HUES64 (cell line): ENCODE measurements around the gene TNN.

Experiments
- H3K27ac ChIP-seq: 2 replicates; pipeline ENCODE4 v1.7.0; 2013; ENCODE audit warnings: low read depth, low read length, inconsistent platforms
- H3K27me3 ChIP-seq: 2 replicates; pipeline ENCODE4 v1.6.1; 2013; ENCODE audit warnings: mild to moderate bottlenecking, low read length; ENCODE audit not compliant: insufficient read depth
- H3K36me3 ChIP-seq: 2 replicates; pipeline ENCODE4 v1.6.1; 2013; ENCODE audit warnings: mild to moderate bottlenecking, low read length; ENCODE audit not compliant: insufficient read depth
- H3K4me1 ChIP-seq: 2 replicates; pipeline ENCODE4 v1.6.1; 2013; ENCODE audit warnings: mild to moderate bottlenecking, low read length, moderate library complexity; ENCODE audit not compliant: insufficient read depth
- H3K4me3 ChIP-seq: 2 replicates; pipeline ENCODE4 v1.5.1; 2013; ENCODE audit warnings: mild to moderate bottlenecking, low read length, moderate library complexity
- H3K9ac ChIP-seq: 2 replicates; pipeline ENCODE4 v1.6.1; 2013; ENCODE audit warnings: mild to moderate bottlenecking, low read depth, low read length
- H3K9me3 ChIP-seq: 2 replicates; pipeline ENCODE4 v1.6.1; 2013; ENCODE audit warnings: low read depth, low read length; ENCODE audit not compliant: insufficient read depth
- WGBS: fragments of 150-250, 120-280 bp; methylation state at CpG from one replicate; pipeline ENCODE4 v1.1.7; 2013; ENCODE audit warnings: missing lambda C conversion rate; 5-methylcytosine and 5-hydroxymethylcytosine counted together

TNN gene

GRCh38 chr1:175166746-175167145 lies 99.1 kb downstream of the TNN start:
- Histone ChIP-seq H3K36me3 (no peaks in the 10 kb centered on the region), H3K4me3 (no peak overlapping the region)

GRCh38 chr1:175167861-175168260 lies 100.2 kb downstream of the TNN start:
- H3K27ac ChIP-seq: no peak overlapping the region
- no peaks in the 10 kb centered on the region for H3K4me1 ChIP-seq
- WGBS: 98% methylated on average over 2 of the region's 2 CpGs
- H3K9me3 ChIP-seq: no peaks in the 10 kb centered on the region
- H3K4me3 ChIP-seq: no peak overlapping the region
- H3K27me3 ChIP-seq: no peaks in the 10 kb centered on the region
- H3K36me3 ChIP-seq: no peaks in the 10 kb centered on the region
- H3K9ac ChIP-seq: no peak overlapping the region

More at GRCh38 chr1:175166746-175167145, 99.1 kb downstream of the TNN start:
- Histone ChIP-seq H3K27me3 (no peaks in the 10 kb centered on the region), H3K27ac (no peak overlapping the region), H3K4me1 (no peaks in the 10 kb centered on the region), H3K9ac (no peak overlapping the region), H3K9me3 (no peaks in the 10 kb centered on the region)
- 93% methylated on average over 5 of the region's 5 CpGs for WGBS

DNA sequence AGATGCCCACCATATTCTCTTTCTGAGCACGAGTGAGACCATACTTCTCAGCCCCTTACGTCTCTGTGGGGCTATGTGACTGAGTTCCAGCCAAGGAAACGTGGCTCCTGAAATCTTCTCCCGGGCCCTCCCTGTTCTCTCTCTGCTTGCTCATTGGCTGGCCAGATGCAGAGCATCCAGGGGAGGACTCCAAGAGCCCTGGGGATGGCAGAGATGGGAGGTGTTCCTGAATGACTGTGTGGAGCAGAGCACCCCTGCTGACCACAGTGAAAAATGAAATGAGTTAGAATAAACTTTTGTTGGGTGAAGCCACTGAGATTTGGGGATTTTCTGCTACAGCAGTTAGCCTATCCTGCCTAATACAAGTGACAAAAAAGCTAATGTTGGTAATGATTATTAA lies 101.1 kb downstream of the TNN start:
- Histone ChIP-seq H3K27me3 (no peaks in the 10 kb centered on the region), H3K9me3 (no peaks in the 10 kb centered on the region), H3K9ac (no peak overlapping the region), H3K4me1 (no peaks in the 10 kb centered on the region), H3K27ac (no peak overlapping the region), H3K36me3 (no peaks in the 10 kb centered on the region), H3K4me3 (no peak overlapping the region)
- WGBS: 87% methylated on average over 4 of the region's 4 CpGs

DNA sequence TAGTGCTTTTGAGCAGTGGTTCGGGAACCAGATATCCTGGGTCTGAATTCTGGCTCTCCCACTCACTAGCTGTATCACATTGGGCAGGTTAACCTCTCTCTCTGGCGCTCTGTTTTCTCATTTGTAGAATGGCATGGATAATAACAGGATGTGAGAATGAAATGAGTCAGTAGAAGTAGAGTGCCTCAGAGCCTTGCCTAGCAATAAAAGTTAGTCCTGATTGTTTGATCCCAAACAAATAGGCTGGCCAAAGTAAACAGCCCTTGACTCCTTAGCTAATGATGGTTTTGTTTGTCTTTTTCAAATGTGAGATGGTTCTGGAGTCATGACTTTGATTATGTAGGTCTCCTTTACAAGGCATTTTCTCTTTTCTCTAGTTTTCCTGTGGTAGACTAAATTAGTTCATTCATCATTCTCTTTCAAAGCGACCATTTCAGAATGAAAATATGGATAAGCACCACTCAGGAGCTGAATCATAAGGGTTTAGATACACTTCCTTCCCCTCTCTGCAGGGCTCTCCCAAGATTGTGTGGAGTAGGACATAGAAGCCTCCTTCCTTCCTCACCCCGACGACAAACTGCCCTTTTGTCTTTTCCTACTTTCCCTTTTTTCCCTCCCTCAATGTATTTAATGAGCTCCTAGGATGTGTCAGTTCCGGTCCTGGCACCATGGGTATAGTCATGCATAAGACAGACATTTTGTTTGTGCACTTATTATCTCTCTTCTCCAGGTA lies 101.8 kb downstream of the TNN start:
- H3K9me3 ChIP-seq: no peaks in the 10 kb centered on the region
- H3K4me3 ChIP-seq: no peak overlapping the region
- H3K27ac ChIP-seq: no peak overlapping the region
- 89% methylated on average over 5 of the region's 6 CpGs for WGBS
- H3K36me3 ChIP-seq: no peaks in the 10 kb centered on the region
- no peaks in the 10 kb centered on the region for H3K4me1 ChIP-seq
- no peak overlapping the region for H3K9ac ChIP-seq
- no peaks in the 10 kb centered on the region for H3K27me3 ChIP-seq

DNA sequence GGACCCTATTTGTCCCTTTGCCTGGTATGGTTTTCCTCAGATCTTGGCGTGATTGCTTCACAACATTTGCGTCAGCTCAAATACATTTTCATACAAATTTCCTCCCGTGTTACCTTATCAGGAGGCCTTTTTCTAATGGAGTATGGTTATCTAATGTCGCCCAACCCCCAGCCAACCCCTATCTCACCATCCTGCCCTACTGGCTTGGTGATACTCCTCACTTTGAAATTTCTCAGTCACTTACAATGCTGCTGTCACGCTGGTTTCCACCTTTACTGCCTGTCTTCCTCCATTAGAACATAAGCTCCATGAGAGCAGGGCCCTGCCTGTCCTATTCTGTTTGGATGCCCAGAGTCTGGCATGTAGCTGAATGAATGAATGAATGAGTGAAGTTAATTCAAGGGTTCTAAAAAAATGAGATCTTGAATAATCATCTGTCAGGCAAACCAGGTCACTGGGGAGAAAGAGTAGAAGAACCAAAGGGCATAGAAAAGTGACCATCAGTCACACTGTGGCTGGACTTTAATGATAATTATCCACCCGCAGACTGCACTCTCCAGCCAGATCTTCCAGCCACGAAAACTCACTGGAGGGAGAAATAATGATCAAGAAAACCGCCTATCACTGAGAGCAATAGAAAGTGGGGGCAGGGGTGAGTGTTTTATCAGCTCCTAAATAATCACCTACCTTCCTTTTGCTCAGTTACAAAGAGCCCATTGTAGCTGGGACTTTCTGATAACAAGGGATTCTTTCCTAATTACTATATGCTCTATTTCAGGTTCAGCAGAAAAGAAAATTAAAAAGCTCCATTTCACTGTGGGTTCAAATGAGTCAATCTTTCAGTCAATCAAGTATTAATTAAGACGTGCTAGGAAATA lies 103.6 kb downstream of the TNN start:
- Histone ChIP-seq H3K27me3 (no peaks in the 10 kb centered on the region), H3K9me3 (no peaks in the 10 kb centered on the region), H3K4me3 (no peak overlapping the region), H3K36me3 (no peaks in the 10 kb centered on the region), H3K9ac (no peak overlapping the region), H3K27ac (no peak overlapping the region), H3K4me1 (no peaks in the 10 kb centered on the region)
- WGBS: 96% methylated on average over 9 of the region's 9 CpGs

DNA sequence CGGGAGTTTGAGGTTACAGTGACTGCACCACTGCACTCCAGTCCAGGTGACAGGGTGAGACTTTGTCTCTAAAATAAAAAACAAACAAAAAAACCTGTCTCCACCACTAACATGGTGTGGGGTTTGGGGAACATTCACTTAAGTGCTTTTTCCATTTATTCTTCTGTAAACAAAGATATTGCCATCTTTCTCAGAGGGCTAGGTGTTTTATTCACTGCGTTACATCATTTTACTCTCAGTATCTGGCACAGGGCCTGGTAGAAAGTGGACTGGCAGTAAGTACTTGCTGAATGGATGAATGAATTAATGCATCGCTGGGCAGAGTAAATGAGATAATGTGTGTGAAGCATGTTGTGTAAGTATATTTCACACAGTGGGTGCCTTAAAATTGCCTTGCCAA lies 104.9 kb downstream of the TNN start:
- Histone ChIP-seq H3K27ac (no peak overlapping the region), H3K9ac (no peak overlapping the region), H3K4me3 (no peak overlapping the region), H3K4me1 (no peaks in the 10 kb centered on the region), H3K27me3 (no peaks in the 10 kb centered on the region), H3K9me3 (no peaks in the 10 kb centered on the region), H3K36me3 (no peaks in the 10 kb centered on the region)
- 98% methylated on average over 3 of the region's 3 CpGs for WGBS

GRCh38 chr1:175173531-175173930 lies 105.9 kb downstream of the TNN start:
- H3K9me3 ChIP-seq: no peaks in the 10 kb centered on the region
- WGBS: 90% methylated on average over 7 of the region's 7 CpGs
- no peak overlapping the region for H3K9ac ChIP-seq
- H3K4me3 ChIP-seq: no peak overlapping the region
- H3K27ac ChIP-seq: no peak overlapping the region
- H3K4me1 ChIP-seq: no peaks in the 10 kb centered on the region
- no peaks in the 10 kb centered on the region for H3K36me3 ChIP-seq
- no peaks in the 10 kb centered on the region for H3K27me3 ChIP-seq

DNA sequence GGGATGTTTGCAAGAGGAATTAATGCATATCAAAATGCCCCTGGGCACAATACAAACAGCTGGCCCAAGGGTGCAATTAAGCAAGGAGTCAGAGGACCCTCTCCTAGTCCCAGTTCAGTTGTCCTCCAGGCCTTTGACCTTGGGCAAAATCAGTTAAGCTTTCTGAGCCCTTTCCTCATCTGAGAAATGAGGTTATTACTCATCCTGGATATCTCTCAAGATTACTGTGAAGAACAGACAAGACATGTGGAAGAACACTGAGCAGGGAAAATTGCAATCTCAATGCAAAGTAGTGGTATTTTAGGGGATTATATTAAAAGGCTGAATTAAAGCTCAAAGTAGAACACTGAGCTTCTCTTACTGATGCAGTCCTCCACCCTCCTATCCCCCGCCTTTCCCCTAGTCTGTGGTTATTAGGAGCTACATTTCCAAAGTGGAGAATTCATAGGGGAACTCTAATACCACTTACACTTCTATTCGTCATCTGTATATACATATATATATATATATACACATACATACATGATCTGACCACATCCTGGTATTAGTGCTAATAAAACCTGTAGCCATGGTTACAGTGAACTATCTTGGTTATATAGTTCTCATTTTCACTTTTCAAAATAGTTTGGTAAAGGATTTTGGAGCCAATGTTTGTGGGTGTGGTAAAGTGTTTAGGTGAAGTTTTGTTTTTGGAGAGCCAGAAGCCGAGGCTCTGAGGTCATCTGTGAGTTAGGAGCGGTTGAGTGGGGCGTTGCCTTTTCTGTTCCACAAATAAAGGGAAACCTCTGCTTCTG lies 106.9 kb downstream of the TNN start:
- 94% methylated on average over 3 of the region's 5 CpGs for WGBS
- H3K4me1 ChIP-seq: no peaks in the 10 kb centered on the region
- H3K9me3 ChIP-seq: no peaks in the 10 kb centered on the region
- no peak overlapping the region for H3K9ac ChIP-seq
- H3K27me3 ChIP-seq: no peaks in the 10 kb centered on the region
- no peaks in the 10 kb centered on the region for H3K36me3 ChIP-seq
- no peak overlapping the region for H3K27ac ChIP-seq
- no peak overlapping the region for H3K4me3 ChIP-seq

- H3K9ac ChIP-seq: no peak overlapping the region
- no peaks in the 10 kb centered on the region for H3K27me3 ChIP-seq
- 100% methylated on average over 1 of the region's 1 CpG for WGBS
- no peaks in the 10 kb centered on the region for H3K9me3 ChIP-seq
- no peak overlapping the region for H3K4me3 ChIP-seq
- no peaks in the 10 kb centered on the region for H3K4me1 ChIP-seq
- no peaks in the 10 kb centered on the region for H3K36me3 ChIP-seq
- H3K27ac ChIP-seq: no peak overlapping the region
These were observed 108.6 kb downstream of the TNN start for GRCh38 chr1:175176246-175176645.

DNA sequence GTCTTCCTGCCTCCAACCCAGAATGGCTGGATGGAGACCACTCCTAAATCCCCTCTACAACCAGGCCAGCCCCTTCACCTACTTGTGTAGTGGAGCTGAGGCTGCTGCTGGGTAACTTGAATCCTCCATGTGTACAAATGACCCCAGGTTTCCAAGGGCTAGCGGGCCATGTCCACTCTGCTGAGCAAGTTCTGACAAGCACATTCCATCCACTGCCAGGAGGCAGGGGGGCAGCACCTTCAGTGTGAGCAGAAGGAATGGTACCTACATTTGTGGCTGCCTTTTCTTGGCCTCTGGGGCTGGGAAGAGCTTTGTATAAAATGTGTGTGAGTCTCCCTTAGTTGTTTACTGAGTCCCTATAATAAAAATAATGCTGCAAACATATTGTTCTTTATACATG lies 110.4 kb downstream of the TNN start:
- Histone ChIP-seq H3K36me3 (no peaks in the 10 kb centered on the region), H3K27ac (no peak overlapping the region), H3K9me3 (no peaks in the 10 kb centered on the region), H3K4me1 (no peaks in the 10 kb centered on the region), H3K27me3 (no peaks in the 10 kb centered on the region), H3K4me3 (no peak overlapping the region), H3K9ac (no peak overlapping the region)
- WGBS: 93% methylated on average over 1 of the region's 1 CpG

GRCh38 chr1:175178456-175178855 lies 110.8 kb downstream of the TNN start:
- Histone ChIP-seq H3K36me3 (no peaks in the 10 kb centered on the region), H3K4me1 (peaks cover 4% of the 10 kb centered on the region)
- 92% methylated on average over 3 of the region's 3 CpGs for WGBS

More at GRCh38 chr1:175178456-175178855, 110.8 kb downstream of the TNN start:
- Histone ChIP-seq H3K4me3 (no peak overlapping the region), H3K9me3 (no peaks in the 10 kb centered on the region), H3K27me3 (no peaks in the 10 kb centered on the region), H3K9ac (no peak overlapping the region), H3K27ac (no peak overlapping the region)
